Thoracic aorta (tissue), 2 donors: ENCODE measurements around the gene MRPL55. TPM values are rescaled to one million over a fixed set of nuclear protein-coding genes. Genes with fewer than 3 reads are reported as not detected.

Source experiments
- ATAC-seq: fragments of 150-250 bp; one replicate; pipeline ENCODE4 v1.8.0; 2017; ENCODE audit warnings: low read depth; ENCODE audit not compliant: insufficient number of reproducible peaks, low FRiP score
- DNase-seq: peaks from one replicate; pipeline ENCODE4 v3.0.0-alpha.2; 2020; ENCODE audit warnings: low spot score
- H3K27ac ChIP-seq, 2 donors: fragments of 200-600 bp; sonication (generic); 1 replicate in 1 of 2; 2 replicates in 1 of 2; pipeline ENCODE4 v1.5.1; 2016; ENCODE audit warnings: mild to moderate bottlenecking in 2 of 2, moderate library complexity in 2 of 2
- H3K27me3 ChIP-seq: fragments of 200-600 bp; sonication (generic); replicated peaks from 2 replicates; pipeline ENCODE4 v1.6.0; 2016; ENCODE audit warnings: mild to moderate bottlenecking; ENCODE audit not compliant: insufficient read depth
- H3K36me3 ChIP-seq: fragments of 200-600 bp; sonication (generic); one replicate; pipeline ENCODE4 v1.5.1; 2016
- H3K4me1 ChIP-seq, 2 donors: fragments of 200-600 bp; sonication (generic); 1 replicate in 1 of 2; 2 replicates in 1 of 2; pipeline versions ENCODE4 v1.5.1 to v1.6.0; 2016; ENCODE audit warnings: low read depth in 2 of 2, mild to moderate bottlenecking in 1 of 2; ENCODE audit not compliant: control insufficient read depth in 1 of 2
- H3K4me3 ChIP-seq: fragments of 200-600 bp; sonication (generic); 2 replicates; pipeline ENCODE4 v1.5.1; 2016; ENCODE audit warnings: mild to moderate bottlenecking
- H3K9me3 ChIP-seq: fragments of 200-600 bp; sonication (generic); 2 replicates; pipeline ENCODE4 v1.5.1; 2016
- CTCF ChIP-seq: fragments of 200-600 bp; sonication (generic); IDR thresholded peaks from one replicate; pipeline ENCODE4 v1.5.1; 2019; ENCODE audit warnings: antibody characterized with exemption
- total RNA-seq, 2 donors: library from RNA; depleted of rRNA; stranded (reverse); fragments of >200 nt; gene quantifications; one replicate each; pipeline versions ENCODE4 v1.1.0 to v1.2.3, GENCODE V29; 2016

Gene MRPL55
- total RNA-seq, 2 donors from 2014 or later = 32.4 to 79.3 TPM

GRCh38 chr1:228090613-228091081 lies 18.5 kb downstream of the MRPL55 start:
- TF ChIP-seq CTCF = no peak
- Histone ChIP-seq H3K27ac (no peak overlapping the region), H3K4me1 (peaks cover 58 to 72% of the 10 kb centered on the region in 2 donors), H3K36me3 (no peaks in the 10 kb centered on the region), H3K27me3 (no peaks in the 10 kb centered on the region), H3K9me3 (peaks cover 9% of the 10 kb centered on the region), H3K4me3 (no peak overlapping the region)
- ATAC-seq (no peak), DNase-seq (no peak)

- peak overlapping the region; percentile 15 for H3K4me3 ChIP-seq
- H3K27me3 ChIP-seq = no peaks in the 10 kb centered on the region
- H3K36me3 ChIP-seq = no peaks in the 10 kb centered on the region
- H3K27ac ChIP-seq = no peak overlapping the region
- ATAC-seq = no peak
- no peak for TF ChIP-seq CTCF
- H3K4me1 ChIP-seq = peaks cover 67 to 81% of the 10 kb centered on the region in 2 donors
- H3K9me3 ChIP-seq = peaks cover 6% of the 10 kb centered on the region
- no peak for DNase-seq
These were observed 19.3 kb downstream of the MRPL55 start for GRCh38 chr1:228089519-228090380.

GRCh38 chr1:228088586-228089498 lies 20.3 kb downstream of the MRPL55 start:
- no peaks in the 10 kb centered on the region for H3K27me3 ChIP-seq
- peaks cover 70 to 90% of the 10 kb centered on the region in 2 donors for H3K4me1 ChIP-seq
- H3K9me3 ChIP-seq = no peaks in the 10 kb centered on the region
- TF ChIP-seq CTCF = no peak
- ATAC-seq = no peak
- peak overlapping the region; percentile 50 for H3K4me3 ChIP-seq
- no peak for DNase-seq
- H3K36me3 ChIP-seq = no peaks in the 10 kb centered on the region
- H3K27ac ChIP-seq = no peak overlapping the region

DNA sequence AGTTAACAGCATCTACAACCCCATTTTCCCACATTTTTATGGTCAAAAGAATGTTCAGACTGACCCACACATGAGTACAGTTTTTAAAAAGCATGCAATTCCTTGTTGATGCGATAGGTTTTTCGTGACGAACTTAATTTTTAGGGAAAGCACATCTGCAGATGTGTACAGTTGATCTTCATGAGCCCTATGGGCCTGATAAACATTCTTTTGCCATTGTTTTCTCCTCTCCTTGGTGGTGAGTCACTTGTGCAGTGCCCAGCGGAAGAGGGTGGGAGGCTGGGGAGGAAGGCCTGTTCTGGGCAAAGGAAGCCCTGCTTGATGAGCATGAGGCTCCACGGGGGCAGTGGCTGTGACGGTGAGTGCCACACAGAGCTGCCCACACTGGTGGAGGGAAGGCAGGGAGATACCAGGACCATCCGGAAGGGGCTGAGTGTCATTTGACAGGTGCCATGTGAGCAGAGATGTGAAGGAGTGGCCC lies 21.3 kb downstream of the MRPL55 start:
- Histone ChIP-seq H3K4me3 (peak overlapping the region; percentile 50), H3K27me3 (no peaks in the 10 kb centered on the region), H3K27ac (peak overlapping the region in 1 of 2 donors; percentile 18), H3K9me3 (no peaks in the 10 kb centered on the region), H3K36me3 (no peaks in the 10 kb centered on the region), H3K4me1 (peaks cover 70 to 90% of the 10 kb centered on the region in 2 donors)
- DNase-seq (no peak), ATAC-seq (no peak)
- no peak for TF ChIP-seq CTCF
